Esophagus (tissue), 2 donors: ENCODE measurements around the gene MOGAT3. TPM values are rescaled to one million over a fixed set of nuclear protein-coding genes. Genes with fewer than 3 reads are reported as not detected.
A peak's percentile ranks its signal among the peaks of the same experiment; 100 is the strongest.

Experiments used
- H3K27ac ChIP-seq, 2 donors: one replicate each; pipeline ENCODE4 v1.5.1; 2013; ENCODE audit warnings: low read depth in 2 of 2, mild to moderate bottlenecking in 2 of 2, inconsistent platforms in 1 of 2, low read length in 1 of 2, moderate library complexity in 1 of 2
- H3K27me3 ChIP-seq, 2 donors: one replicate each; pipeline ENCODE4 v1.6.1; 2013; ENCODE audit warnings: low read length in 2 of 2, control low read depth in 1 of 2, mild to moderate bottlenecking in 1 of 2; ENCODE audit not compliant: insufficient read depth in 2 of 2, control insufficient read depth in 1 of 2
- H3K36me3 ChIP-seq, 2 donors: one replicate each; pipeline ENCODE4 v1.6.1; 2013; ENCODE audit warnings: low read length in 1 of 2; ENCODE audit not compliant: control insufficient read depth in 2 of 2, insufficient read depth in 2 of 2
- H3K4me1 ChIP-seq, 2 donors: one replicate each; pipeline ENCODE4 v1.6.1; 2013; ENCODE audit warnings: low read length in 1 of 2; ENCODE audit not compliant: control insufficient read depth in 2 of 2, insufficient read depth in 2 of 2
- H3K4me3 ChIP-seq, 2 donors: one replicate each; pipeline ENCODE4 v1.5.1; 2013; ENCODE audit warnings: low read length in 2 of 2, mild to moderate bottlenecking in 2 of 2, low read depth in 1 of 2, moderate library complexity in 1 of 2
- H3K9me3 ChIP-seq, 2 donors: one replicate each; pipeline ENCODE4 v1.6.1; 2013; ENCODE audit warnings: mild to moderate bottlenecking in 2 of 2, low read depth in 1 of 2, low read length in 1 of 2, moderate library complexity in 1 of 2; ENCODE audit not compliant: control insufficient read depth in 2 of 2, insufficient read depth in 1 of 2
- WGBS, 2 donors: extraction: QIAGEN DNeasy Blood & Tissue Kit; methylation state at CpG; one replicate each; pipeline ENCODE4 v1.1.7; 2013; 5-methylcytosine and 5-hydroxymethylcytosine counted together
- polyA plus RNA-seq, 2 donors: library from polyadenylated mRNA; stranded (reverse); fragments of 200-250 nt; gene quantifications; one replicate each; pipeline ENCODE4 v1.2.3, GENCODE V29; 2013
- donor health status: healthy with polysubstance abuse.
- donor health status: Bipolar disorder and iron deficiency.

The MOGAT3 gene
- polyA plus RNA-seq, 2 donors, result not detected

- H3K9me3 ChIP-seq, result no peaks in the 10 kb centered on the region
- WGBS, 2 donors, result 70 to 71% methylated on average over 5 of the region's 5 CpGs
- H3K27ac ChIP-seq, result no peak overlapping the region
- no peak overlapping the region for H3K4me3 ChIP-seq
- peaks cover 0 to 21% of the 10 kb centered on the region in 2 donors for H3K36me3 ChIP-seq
- H3K4me1 ChIP-seq, result peaks cover 2 to 5% of the 10 kb centered on the region in 2 donors
- H3K27me3 ChIP-seq, result no peaks in the 10 kb centered on the region
Observed at GRCh38 chr7:101234636-101235035, 33.8 kb upstream of the MOGAT3 start.

GRCh38 chr7:101233907-101234547, 33.2 kb upstream of the MOGAT3 start:
- Histone ChIP-seq H3K36me3 (peaks cover 0 to 20% of the 10 kb centered on the region in 2 donors), H3K4me3 (no peak overlapping the region), H3K4me1 (peaks cover 2 to 5% of the 10 kb centered on the region in 2 donors), H3K27me3 (no peaks in the 10 kb centered on the region), H3K27ac (no peak overlapping the region), H3K9me3 (no peaks in the 10 kb centered on the region)
- WGBS, 2 donors, result 75 to 87% methylated on average over 21 of the region's 21 CpGs

- 27 to 28% methylated on average over 52 of the region's 52 CpGs for WGBS, 2 donors
- Histone ChIP-seq H3K27me3 (no peaks in the 10 kb centered on the region), H3K27ac (peak overlapping the region; percentile 66 to 68), H3K36me3 (peaks cover 3 to 15% of the 10 kb centered on the region in 2 donors), H3K4me3 (peak overlapping the region; percentile 39 to 44), H3K4me1 (peaks cover 2 to 5% of the 10 kb centered on the region in 2 donors), H3K9me3 (no peaks in the 10 kb centered on the region)
Observed at GRCh38 chr7:101232141-101232850, 31.5 kb upstream of the MOGAT3 start.

DNA sequence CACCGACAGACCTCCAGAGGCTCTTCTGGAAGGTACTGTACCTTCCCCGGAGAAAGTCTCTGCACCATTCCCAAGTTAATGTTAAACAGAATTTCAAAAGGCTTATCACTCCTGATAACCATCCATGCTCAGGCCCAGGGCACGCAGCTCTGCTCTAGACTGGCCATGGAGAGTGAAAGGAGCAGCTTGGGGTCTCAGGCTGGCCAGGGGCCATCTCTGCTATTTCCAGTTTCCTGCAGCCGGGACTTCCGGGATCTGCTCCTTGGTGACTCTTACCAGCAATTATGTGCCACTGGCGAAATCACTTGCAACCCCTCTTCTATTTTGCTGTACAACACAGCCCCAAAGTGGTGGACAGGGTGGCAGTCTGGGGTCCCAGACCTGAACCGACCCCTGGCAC, 30.8 kb upstream of the MOGAT3 start:
- H3K4me3 ChIP-seq, result peak overlapping the region in 1 of 2 donors; percentile 39

DNA sequence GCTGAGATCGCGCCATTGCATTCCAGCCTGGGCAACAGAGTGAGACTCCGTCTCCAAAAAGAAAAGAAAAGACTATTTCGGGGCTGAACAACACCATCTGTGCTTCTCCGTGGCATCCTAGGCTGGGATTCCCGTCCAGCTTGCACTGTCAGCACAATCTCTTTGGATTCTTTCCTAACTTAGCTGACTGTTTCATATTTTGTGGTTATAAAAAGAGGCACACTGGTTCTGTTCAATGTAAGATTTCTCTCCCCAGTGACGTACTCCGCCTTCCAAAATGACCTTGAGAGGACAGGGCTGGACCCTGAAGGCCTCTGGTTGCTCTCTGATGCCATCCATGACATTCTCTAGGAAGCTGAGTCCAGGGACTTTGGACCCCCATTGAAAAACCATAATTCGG, 25.9 kb upstream of the MOGAT3 start:
- Histone ChIP-seq H3K27me3 (no peaks in the 10 kb centered on the region), H3K9me3 (no peaks in the 10 kb centered on the region), H3K4me1 (peaks cover 0 to 1% of the 10 kb centered on the region in 2 donors), H3K4me3 (no peak overlapping the region), H3K36me3 (peaks cover 11 to 34% of the 10 kb centered on the region in 2 donors), H3K27ac (no peak overlapping the region)
- WGBS, 2 donors, result 86 to 90% methylated on average over 9 of the region's 9 CpGs

More for the DNA sequence above, 30.8 kb upstream of the MOGAT3 start:
- H3K27ac ChIP-seq, result peak overlapping the region; percentile 66 to 68
- no peaks in the 10 kb centered on the region for H3K27me3 ChIP-seq
- no peaks in the 10 kb centered on the region for H3K9me3 ChIP-seq
- 40 to 56% methylated on average over 7 of the region's 7 CpGs for WGBS, 2 donors
- peaks cover 2 to 5% of the 10 kb centered on the region in 2 donors for H3K4me1 ChIP-seq
- peaks cover 3 to 11% of the 10 kb centered on the region in 2 donors for H3K36me3 ChIP-seq

DNA sequence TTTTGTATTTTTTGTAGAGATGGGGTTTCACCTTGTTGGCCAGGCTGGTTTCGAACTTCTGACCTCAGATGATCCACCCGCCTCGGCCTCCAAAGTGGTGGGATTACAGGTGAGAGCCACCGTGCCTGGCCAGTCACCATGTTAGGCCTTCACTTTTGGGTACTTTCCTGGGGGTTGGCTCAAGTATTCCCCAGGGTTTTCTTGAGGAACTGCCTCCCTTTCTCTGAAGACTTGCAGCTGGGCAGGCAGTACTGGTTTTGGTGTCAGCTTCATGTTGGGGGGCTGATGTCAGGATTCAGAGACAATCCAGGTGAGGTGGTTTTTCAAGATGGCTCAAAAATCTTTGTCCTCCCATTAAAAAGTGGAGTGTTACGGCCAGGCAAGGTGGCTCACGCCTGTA, 24.8 kb upstream of the MOGAT3 start:
- H3K4me3 ChIP-seq, result no peak overlapping the region
- H3K4me1 ChIP-seq, result no peaks in the 10 kb centered on the region
- no peak overlapping the region for H3K27ac ChIP-seq
- H3K36me3 ChIP-seq, result peaks cover 11 to 34% of the 10 kb centered on the region in 2 donors
- no peaks in the 10 kb centered on the region for H3K27me3 ChIP-seq
- H3K9me3 ChIP-seq, result no peaks in the 10 kb centered on the region
- 95 to 96% methylated on average over 6 of the region's 6 CpGs for WGBS, 2 donors

DNA sequence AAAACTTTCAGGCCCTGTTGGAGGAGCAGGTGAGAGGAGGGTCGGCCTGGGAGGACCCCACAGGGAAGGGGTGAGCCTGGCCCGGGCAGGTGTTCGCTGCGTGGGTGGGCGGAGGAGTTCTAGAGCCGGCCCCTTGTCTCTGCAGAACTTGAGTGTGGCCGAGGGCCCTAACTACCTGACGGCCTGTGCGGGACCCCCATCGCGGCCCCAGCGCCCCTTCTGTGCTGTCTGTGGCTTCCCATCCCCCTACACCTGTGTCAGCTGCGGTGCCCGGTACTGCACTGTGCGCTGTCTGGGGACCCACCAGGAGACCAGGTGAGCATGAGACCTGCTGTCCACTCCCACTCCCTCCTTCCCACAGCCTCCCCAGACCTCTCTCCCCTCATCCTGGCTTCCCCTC, 22.7 kb upstream of the MOGAT3 start:
- Histone ChIP-seq H3K9me3 (no peaks in the 10 kb centered on the region), H3K27me3 (no peaks in the 10 kb centered on the region), H3K4me3 (no peak overlapping the region), H3K27ac (no peak overlapping the region), H3K4me1 (no peaks in the 10 kb centered on the region), H3K36me3 (peaks cover 11 to 26% of the 10 kb centered on the region in 2 donors)
- WGBS, 2 donors, result 96% methylated on average over 12 to 15 of the region's 15 CpGs

- Histone ChIP-seq H3K27me3 (no peaks in the 10 kb centered on the region), H3K4me1 (no peaks in the 10 kb centered on the region), H3K4me3 (no peak overlapping the region), H3K9me3 (no peaks in the 10 kb centered on the region), H3K36me3 (peaks cover 7 to 24% of the 10 kb centered on the region in 2 donors), H3K27ac (no peak overlapping the region)
- 90 to 93% methylated on average over 27 of the region's 27 CpGs for WGBS, 2 donors
Observed at GRCh38 chr7:101222275-101222830, 21.5 kb upstream of the MOGAT3 start.

DNA sequence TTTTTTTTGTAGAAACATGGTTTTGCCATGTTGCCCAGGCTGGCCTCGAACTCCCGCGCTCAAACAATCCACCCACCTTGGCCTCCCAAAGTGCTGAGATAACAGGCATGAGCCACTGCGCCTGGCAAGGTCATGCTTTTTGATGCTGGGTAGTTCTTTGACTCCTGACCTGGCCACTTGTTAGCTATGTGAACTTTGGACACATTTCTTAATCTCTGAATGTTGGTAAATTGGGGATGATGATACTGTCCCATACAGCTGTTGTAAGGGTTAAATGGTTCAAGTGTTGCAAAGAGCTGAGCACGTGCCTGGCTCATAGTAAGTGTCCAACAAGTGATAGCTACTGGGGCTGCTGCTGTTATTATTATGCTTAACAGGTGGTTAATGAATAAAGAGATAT, 19.5 kb upstream of the MOGAT3 start:
- Histone ChIP-seq H3K27ac (no peak overlapping the region), H3K9me3 (no peaks in the 10 kb centered on the region), H3K36me3 (peaks cover 7 to 20% of the 10 kb centered on the region in 2 donors), H3K4me3 (no peak overlapping the region), H3K27me3 (no peaks in the 10 kb centered on the region), H3K4me1 (peaks cover 0 to 8% of the 10 kb centered on the region in 2 donors)
- 75 to 88% methylated on average over 5 of the region's 5 CpGs for WGBS, 2 donors
